A673 (cell line): ENCODE measurements around the gene ZNF281.

ENCODE experiments used
- CTCF ChIP-seq: fragments of 300-800, 200-600 bp; sonication (generic); conservative IDR thresholded peaks from 2 replicates; pipeline ENCODE4 v1.5.1; 2017; ENCODE audit warnings: low read depth, mild to moderate bottlenecking, antibody characterized with exemption, low read length, moderate library complexity, mixed read lengths
- EZH2 ChIP-seq: fragments of 200-600 bp; sonication (generic); IDR thresholded peaks from 2 replicates; pipeline ENCODE4 v1.6.1; 2017; ENCODE audit warnings: borderline replicate concordance, low read depth, mild to moderate bottlenecking, mixed read lengths, antibody characterized with exemption, low read length; ENCODE audit not compliant: poor library complexity, severe bottlenecking

- TF ChIP-seq EZH2 (no peak), CTCF (no peak)
Observed at GRCh38 chr1:200364831-200365230, 45.0 kb downstream of the ZNF281 start.
